ENCODE data around the gene KCNJ5. TPM values are rescaled to one million over a fixed set of nuclear protein-coding genes. Genes with fewer than 3 reads are reported as not detected.

KCNJ5 gene
- total RNA-seq, result 0.17 and 0.29 TPM in 2 replicates

GRCh38 chr11:128890543-128891368 lies at the start of gene KCNJ5:
TSS of gene KCNJ5 (plus strand) at chr11:128891356. CDS start at chr11:128911274, 19,918 bp downstream.

GRCh38 chr11:128867277-128867676 lies 23.9 kb upstream of the KCNJ5 start, which contains the start of gene KCNJ1:
TSS of gene KCNJ1 (minus strand) at chr11:128867296. CDS start at chr11:128840243, 27,053 bp downstream.

GRCh38 chr11:128942817-128943427 lies 51.8 kb downstream of the KCNJ5 start, which contains the start of gene TP53AIP1:
TSS of gene TP53AIP1 (minus strand) at chr11:128942871. CDS start at chr11:128937818, 5,053 bp downstream.

Other genes with a start within 250 kb of the KCNJ5 start
- gene FLI1, start 197.3 kb upstream of the KCNJ5 start, total RNA-seq, result 0.58 and 0.99 TPM in 2 replicates
- under 0.01 and 0.17 TPM in 2 replicates for gene KCNJ1, start 24.1 kb upstream of the KCNJ5 start, total RNA-seq
- 0.15 TPM in 1 of 2 replicates, not detected in the other for gene TP53AIP1, start 51.5 kb downstream of the KCNJ5 start, total RNA-seq

All from smooth muscle cell of trachea (primary cell).